HEK293T (cell line): Measurements from ENCODE around the gene EXOC4.

ENCODE experiments used
- CTCF ChIA-PET: fragments of 350-600 bp; formaldehyde crosslinking; extraction: SDS; loops from one replicate; lab custom pipeline; 2021; ENCODE audit warnings: antibody characterized with exemption, inconsistent platforms; lab: Yijun Ruan, JAX
- POLR2A ChIA-PET: fragments of 350-600 bp; formaldehyde crosslinking; extraction: SDS; loops from one replicate; lab custom pipeline; 2020; ENCODE audit warnings: antibody characterized with exemption, inconsistent platforms; lab: Yijun Ruan, JAX
- DNase-seq: peaks from one replicate; pipeline ENCODE4 v3.0.0; 2012; ENCODE audit warnings: mixed read lengths; ENCODE audit errors: extremely low spot score
- ARNT ChIP-seq: fragments of 450-650 bp; IDR thresholded peaks from 2 replicates; pipeline ENCODE4 v1.6.1; 2017; ENCODE audit warnings: mild to moderate bottlenecking
- BHLHE40 ChIP-seq: fragments of 450-650 bp; IDR thresholded peaks from 2 replicates; pipeline ENCODE4 v1.6.1; 2016; ENCODE audit warnings: mild to moderate bottlenecking, moderate library complexity, borderline replicate concordance
- CTBP1 ChIP-seq: fragments of 450-650 bp; IDR thresholded peaks from 2 replicates; pipeline ENCODE4 v1.6.1; 2016; ENCODE audit warnings: borderline replicate concordance
- ELF4 ChIP-seq: fragments of 450-650 bp; IDR thresholded peaks from 2 replicates; pipeline ENCODE4 v1.6.1; 2017; ENCODE audit warnings: antibody characterized with exemption
- FOXA1 ChIP-seq: fragments of 450-650 bp; IDR thresholded peaks from 2 replicates; pipeline ENCODE4 v1.6.1; 2016; ENCODE audit warnings: mild to moderate bottlenecking
- FOXK2 ChIP-seq: fragments of 450-650 bp; IDR thresholded peaks from 2 replicates; pipeline ENCODE4 v1.6.1; 2016; ENCODE audit warnings: mild to moderate bottlenecking
- FOXM1 ChIP-seq: fragments of 450-650 bp; IDR thresholded peaks from 2 replicates; pipeline ENCODE4 v1.6.1; 2017; ENCODE audit warnings: mild to moderate bottlenecking, borderline replicate concordance
- HDGF ChIP-seq: fragments of 450-650 bp; IDR thresholded peaks from 2 replicates; pipeline ENCODE4 v1.6.1; 2017; ENCODE audit warnings: antibody characterized with exemption, borderline replicate concordance
- L3MBTL2 ChIP-seq: fragments of 450-650 bp; conservative IDR thresholded peaks from 2 replicates; pipeline ENCODE4 v1.6.1; 2016; ENCODE audit warnings: mild to moderate bottlenecking
- LEF1 ChIP-seq: fragments of 450-650 bp; IDR thresholded peaks from 2 replicates; pipeline ENCODE4 v1.6.1; 2017; ENCODE audit warnings: mild to moderate bottlenecking, borderline replicate concordance
- NFRKB ChIP-seq: fragments of 450-650 bp; IDR thresholded peaks from 2 replicates; pipeline ENCODE4 v1.6.1; 2016; ENCODE audit warnings: mild to moderate bottlenecking, moderate library complexity
- SP1 ChIP-seq: fragments of 450-650 bp; IDR thresholded peaks from 2 replicates; pipeline ENCODE4 v1.6.1; 2017
- SUZ12 ChIP-seq: fragments of 450-650 bp; IDR thresholded peaks from 2 replicates; pipeline ENCODE4 v1.6.1; 2016; ENCODE audit warnings: mild to moderate bottlenecking
- TARDBP ChIP-seq: fragments of 450-650 bp; IDR thresholded peaks from 2 replicates; pipeline ENCODE4 v1.6.1; 2016
- ZNF384 ChIP-seq: fragments of 450-650 bp; IDR thresholded peaks from 2 replicates; pipeline ENCODE4 v1.6.1; 2016
- TF ChIP-seq, protein P1 (sequence below): fragments of 450-650 bp; IDR thresholded peaks from 2 replicates; pipeline ENCODE4 v1.6.1; 2016

Gene EXOC4

DNA sequence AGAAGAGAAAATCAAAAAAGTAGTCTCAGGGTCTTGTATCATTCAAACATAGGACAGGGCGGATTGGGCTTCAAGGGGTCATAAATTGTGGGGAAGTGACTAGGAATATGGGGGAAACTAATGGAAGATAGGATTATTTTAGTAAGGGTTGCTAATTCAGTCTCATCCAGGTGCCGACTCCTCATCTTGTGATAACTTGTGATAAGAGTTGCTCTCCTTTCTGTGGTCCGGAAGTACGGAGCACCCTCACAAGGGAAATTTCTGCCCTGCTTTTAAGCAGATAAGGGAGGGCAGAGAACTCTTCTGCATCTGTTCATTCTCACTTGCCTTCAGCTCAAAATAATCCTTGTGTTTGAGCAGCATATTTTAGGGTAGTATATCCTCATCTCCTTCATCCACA lies 437.9 kb downstream of the EXOC4 start:
- no peak for DNase-seq
- ChIA-PET POLR2A (no interaction called here), CTCF (no interaction called here)
- TF ChIP-seq L3MBTL2 (no peak), NFRKB (no peak), ARNT (no peak), ELF4 (no peak), BHLHE40 (no peak), CTBP1 (no peak), ZNF384 (no peak), TARDBP (no peak), FOXA1 (no peak), HDGF (no peak), LEF1 (no peak), FOXK2 (no peak), SUZ12 (no peak), FOXM1 (no peak), SP1 (no peak)
- TF ChIP-seq, protein P1, sequence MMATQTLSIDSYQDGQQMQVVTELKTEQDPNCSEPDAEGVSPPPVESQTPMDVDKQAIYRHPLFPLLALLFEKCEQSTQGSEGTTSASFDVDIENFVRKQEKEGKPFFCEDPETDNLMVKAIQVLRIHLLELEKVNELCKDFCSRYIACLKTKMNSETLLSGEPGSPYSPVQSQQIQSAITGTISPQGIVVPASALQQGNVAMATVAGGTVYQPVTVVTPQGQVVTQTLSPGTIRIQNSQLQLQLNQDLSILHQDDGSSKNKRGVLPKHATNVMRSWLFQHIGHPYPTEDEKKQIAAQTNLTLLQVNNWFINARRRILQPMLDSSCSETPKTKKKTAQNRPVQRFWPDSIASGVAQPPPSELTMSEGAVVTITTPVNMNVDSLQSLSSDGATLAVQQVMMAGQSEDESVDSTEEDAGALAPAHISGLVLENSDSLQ: no peak

DNA sequence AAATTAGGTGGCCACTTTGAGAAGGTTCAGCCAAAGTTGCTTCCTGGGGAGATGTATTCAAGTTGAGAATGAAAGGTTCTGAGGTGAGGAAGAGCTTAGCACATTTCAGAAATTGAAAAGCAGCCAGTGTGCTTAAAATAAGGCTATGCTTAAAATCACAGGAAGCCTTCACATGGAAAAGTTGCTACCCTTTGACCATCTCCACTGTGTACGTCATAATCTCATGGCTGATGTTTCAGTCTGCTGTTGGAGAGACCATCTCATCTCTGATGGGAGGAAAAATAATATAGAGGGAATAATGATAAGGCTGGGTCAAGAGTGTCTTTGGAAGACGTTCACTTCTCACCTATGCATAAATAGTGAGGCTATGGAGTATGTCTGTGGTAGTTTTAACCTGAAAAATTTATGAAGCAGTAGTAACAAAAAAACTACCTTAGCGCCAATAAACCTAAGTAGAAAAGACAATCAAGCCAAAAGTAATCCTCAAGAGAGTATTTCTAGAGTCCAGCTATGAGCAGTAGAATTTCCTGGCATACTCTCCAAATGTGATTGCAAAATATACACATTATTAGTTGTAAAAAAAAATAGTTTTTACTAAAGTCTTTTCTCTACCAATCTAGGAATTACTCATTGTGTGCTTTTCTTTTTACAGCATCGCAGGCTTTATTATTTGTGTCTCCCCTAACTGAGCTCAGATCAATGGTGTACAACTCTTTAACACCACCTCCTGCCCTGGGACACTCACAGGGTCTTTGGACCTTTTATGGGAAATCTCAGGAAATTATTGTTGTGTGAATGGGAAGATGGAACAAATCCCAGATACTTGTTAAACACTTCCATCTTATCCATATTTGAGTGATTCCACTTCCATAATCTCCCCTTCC lies 439.1 kb downstream of the EXOC4 start:
- ChIA-PET POLR2A (no interaction called here), CTCF (no interaction called here)
- TF ChIP-seq ELF4 (no peak), HDGF (no peak), NFRKB (no peak), CTBP1 (no peak), ZNF384 (no peak), TARDBP (no peak), ARNT (no peak), SUZ12 (no peak), FOXA1 (no peak), FOXM1 (no peak), LEF1 (no peak), FOXK2 (no peak)
- TF ChIP-seq, protein P1: no peak
- no peak for DNase-seq

DNA sequence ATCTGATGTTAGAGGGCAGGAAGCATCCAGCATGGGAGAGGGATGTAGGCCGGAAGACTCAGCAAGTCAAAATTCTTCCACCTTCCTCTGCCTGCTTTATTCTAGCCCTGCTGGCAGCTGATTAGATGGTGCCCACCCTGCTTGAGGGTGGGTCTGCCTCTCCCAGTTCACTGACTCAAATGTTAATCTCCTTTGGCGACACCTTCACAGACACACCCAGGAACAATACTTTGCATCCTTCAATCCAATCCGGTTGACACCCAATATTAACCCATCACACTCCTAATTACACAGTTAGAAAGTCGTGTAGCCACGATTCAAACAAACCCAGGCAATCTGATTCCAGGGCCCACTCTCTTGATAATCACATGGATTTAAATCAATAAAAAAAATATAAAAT lies 440.4 kb downstream of the EXOC4 start:
- CTCF ChIA-PET: no interaction called here
- no peak for DNase-seq
- TF ChIP-seq HDGF (no peak), ARNT (no peak), LEF1 (no peak), TARDBP (no peak), ELF4 (no peak), SP1 (no peak), L3MBTL2 (no peak), CTBP1 (no peak), SUZ12 (no peak), NFRKB (no peak), FOXM1 (no peak), BHLHE40 (no peak), FOXK2 (no peak), FOXA1 (no peak), ZNF384 (no peak)
- TF ChIP-seq, protein P1: no peak
- POLR2A ChIA-PET: no interaction called here

DNA sequence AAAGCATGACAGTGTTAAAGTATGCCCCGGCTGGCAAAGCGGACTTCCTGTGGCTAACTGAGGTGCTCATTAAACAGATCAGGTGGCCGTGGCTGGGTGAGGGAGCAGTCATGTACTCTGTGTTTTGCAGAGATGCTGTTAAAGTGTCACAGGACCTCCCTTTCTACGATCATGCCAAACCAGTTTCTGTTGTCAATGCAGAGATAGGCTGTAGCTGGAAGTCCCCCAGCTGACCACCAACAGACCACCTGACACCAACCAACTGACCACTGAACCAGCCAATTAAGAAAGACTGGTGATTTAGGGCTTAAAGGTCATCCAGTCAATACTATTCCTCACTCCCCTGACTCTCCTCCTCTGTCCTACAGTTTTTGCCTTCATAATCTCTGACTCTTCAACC lies 443.2 kb downstream of the EXOC4 start:
- DNase-seq: no peak
- POLR2A ChIA-PET: no interaction called here
- TF ChIP-seq ARNT (no peak), CTBP1 (no peak), L3MBTL2 (no peak), FOXK2 (no peak), SUZ12 (no peak), HDGF (no peak), FOXM1 (no peak), BHLHE40 (no peak), ZNF384 (no peak), FOXA1 (no peak), NFRKB (no peak), LEF1 (no peak), ELF4 (no peak), TARDBP (no peak), SP1 (no peak)
- TF ChIP-seq, protein P1: no peak
- CTCF ChIA-PET: no interaction called here

DNA sequence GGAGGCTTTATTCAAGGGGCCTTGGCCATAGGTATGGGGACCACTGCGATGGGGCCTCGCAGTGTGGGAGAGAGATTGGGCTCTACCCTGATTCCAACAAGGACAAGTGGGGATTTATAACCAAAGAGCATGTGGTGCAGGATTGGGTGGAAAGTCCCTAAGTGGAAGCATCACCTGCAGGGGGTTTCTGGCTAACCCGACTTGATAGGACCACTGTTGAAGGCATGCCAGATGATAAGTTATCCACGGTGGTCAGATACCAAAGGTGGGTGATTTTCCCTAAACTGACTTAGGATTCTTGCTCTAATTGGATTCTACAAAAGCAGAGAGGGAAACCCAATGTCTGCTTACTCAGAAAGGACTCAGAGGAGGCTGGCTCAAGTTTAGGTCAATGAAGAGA lies 444.7 kb downstream of the EXOC4 start:
- CTCF ChIA-PET: no interaction called here
- POLR2A ChIA-PET: no interaction called here
- DNase-seq: no peak
- no peak for TF ChIP-seq FOXA1
- no peak for TF ChIP-seq ARNT
- TF ChIP-seq, protein P1: no peak
- no peak for TF ChIP-seq ZNF384
- TF ChIP-seq FOXM1: no peak
- no peak for TF ChIP-seq SP1
- TF ChIP-seq BHLHE40: no peak
- no peak for TF ChIP-seq CTBP1
- no peak for TF ChIP-seq HDGF
